Stomach (tissue), 4 donors: Measurements from ENCODE around the gene SPEM3.

Experiments
- CTCF ChIP-seq, 7 experiments: fragments of 450-650 bp in 4 of 7; fragments of 200-600 bp in 3 of 7; sonication (generic) in 3 of 7; IDR thresholded peaks; one replicate each; pipeline ENCODE4 v1.5.1; 2016 to 2019; ENCODE audit warnings: antibody characterized with exemption in 7 of 7, control low read depth in 2 of 7, mild to moderate bottlenecking in 1 of 7
- POLR2AphosphoS5 ChIP-seq, 3 donors: sonication (generic); formaldehyde crosslinking; IDR thresholded peaks; one replicate each; pipeline ENCODE4 v1.6.1; 2016; ENCODE audit warnings: antibody characterized with exemption in 3 of 3

- TF ChIP-seq CTCF (IDR thresholded peaks at IDR 0.05) (no peak), POLR2AphosphoS5 (IDR thresholded peaks at IDR 0.05) (no peak)
Observed at GRCh38 chr17:7407485-7408251, 21.0 kb upstream of the SPEM3 start, which contains the start of gene NLGN2.
